Osteoblast (primary cell): Measurements from ENCODE around the gene NTN4. TPM values are rescaled to one million over a fixed set of nuclear protein-coding genes. Genes with fewer than 3 reads are reported as not detected.

ENCODE experiments used
- DNase-seq: peaks from one replicate; pipeline ENCODE4 v3.0.0; 2011; ENCODE audit warnings: low spot score, mixed read lengths; ENCODE audit not compliant: insufficient read length; ENCODE audit errors: missing footprints
- H2AFZ ChIP-seq: 2 replicates; pipeline ENCODE4 v1.6.0; 2011; ENCODE audit warnings: mild to moderate bottlenecking, low read length
- H3K27ac ChIP-seq: 2 replicates; pipeline ENCODE4 v1.5.1; 2011; ENCODE audit warnings: mild to moderate bottlenecking, low read depth, low read length, moderate library complexity
- H3K27me3 ChIP-seq: 2 replicates; pipeline ENCODE4 v1.6.0; 2012; ENCODE audit warnings: mild to moderate bottlenecking, control low read depth, inconsistent platforms, low read length, moderate library complexity; ENCODE audit not compliant: insufficient read depth
- H3K36me3 ChIP-seq: 2 replicates; pipeline ENCODE4 v1.5.1; 2011; ENCODE audit warnings: mild to moderate bottlenecking, low read length, control low read depth, moderate library complexity; ENCODE audit not compliant: insufficient read depth
- H3K4me1 ChIP-seq: 2 replicates; pipeline ENCODE4 v1.5.1; 2011; ENCODE audit warnings: mild to moderate bottlenecking, low read length, control low read depth, moderate library complexity; ENCODE audit not compliant: insufficient read depth
- H3K4me2 ChIP-seq: 2 replicates; pipeline ENCODE4 v1.6.0; 2011; ENCODE audit warnings: mild to moderate bottlenecking, low read length; ENCODE audit not compliant: insufficient read depth
- H3K4me3 ChIP-seq: fragments of 200-600 bp; sonication (generic); 3 replicates; pipeline ENCODE4 v1.5.1; 2012; ENCODE audit warnings: mild to moderate bottlenecking, low read length, inconsistent platforms; ENCODE audit not compliant: insufficient read depth
- H3K79me2 ChIP-seq: 2 replicates; pipeline ENCODE4 v1.6.0; 2012; ENCODE audit warnings: mild to moderate bottlenecking, low read length, control low read depth, inconsistent platforms; ENCODE audit not compliant: insufficient read depth
- H3K9me3 ChIP-seq: 2 replicates; pipeline ENCODE4 v1.5.1; 2011; ENCODE audit warnings: low read depth, low read length, control low read depth
- H4K20me1 ChIP-seq: 2 replicates; pipeline ENCODE4 v1.6.0; 2012; ENCODE audit warnings: mild to moderate bottlenecking, low read length, control low read depth; ENCODE audit not compliant: insufficient read depth
- total RNA-seq: library from RNA; depleted of rRNA; stranded (reverse); fragments of >200 nt; gene quantifications from 2 replicates; pipeline ENCODE4 v1.2.3, GENCODE V29; 2012
- TF ChIP-seq, protein P1 (sequence below): IDR thresholded peaks from 2 replicates; pipeline ENCODE4 v1.5.1; 2011; ENCODE audit warnings: mild to moderate bottlenecking, low read depth, low read length, moderate library complexity; ENCODE audit errors: extremely low read depth

Gene NTN4
- total RNA-seq, 1 donor = 47.8 TPM

GRCh38 chr12:95804291-95804690 lies 13.7 kb upstream of the NTN4 start:
- TF ChIP-seq, protein P1, sequence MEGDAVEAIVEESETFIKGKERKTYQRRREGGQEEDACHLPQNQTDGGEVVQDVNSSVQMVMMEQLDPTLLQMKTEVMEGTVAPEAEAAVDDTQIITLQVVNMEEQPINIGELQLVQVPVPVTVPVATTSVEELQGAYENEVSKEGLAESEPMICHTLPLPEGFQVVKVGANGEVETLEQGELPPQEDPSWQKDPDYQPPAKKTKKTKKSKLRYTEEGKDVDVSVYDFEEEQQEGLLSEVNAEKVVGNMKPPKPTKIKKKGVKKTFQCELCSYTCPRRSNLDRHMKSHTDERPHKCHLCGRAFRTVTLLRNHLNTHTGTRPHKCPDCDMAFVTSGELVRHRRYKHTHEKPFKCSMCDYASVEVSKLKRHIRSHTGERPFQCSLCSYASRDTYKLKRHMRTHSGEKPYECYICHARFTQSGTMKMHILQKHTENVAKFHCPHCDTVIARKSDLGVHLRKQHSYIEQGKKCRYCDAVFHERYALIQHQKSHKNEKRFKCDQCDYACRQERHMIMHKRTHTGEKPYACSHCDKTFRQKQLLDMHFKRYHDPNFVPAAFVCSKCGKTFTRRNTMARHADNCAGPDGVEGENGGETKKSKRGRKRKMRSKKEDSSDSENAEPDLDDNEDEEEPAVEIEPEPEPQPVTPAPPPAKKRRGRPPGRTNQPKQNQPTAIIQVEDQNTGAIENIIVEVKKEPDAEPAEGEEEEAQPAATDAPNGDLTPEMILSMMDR = no peak
- no peak overlapping the region for H2AFZ ChIP-seq
- no peak overlapping the region for H3K4me3 ChIP-seq
- H3K27me3 ChIP-seq = no peaks in the 10 kb centered on the region
- H3K4me1 ChIP-seq = peaks cover 25% of the 10 kb centered on the region
- H3K36me3 ChIP-seq = no peaks in the 10 kb centered on the region
- peak overlapping the region; percentile 99 for H3K27ac ChIP-seq
- no peak for DNase-seq
- no peak overlapping the region for H3K4me2 ChIP-seq
- no peaks in the 10 kb centered on the region for H3K9me3 ChIP-seq
- H4K20me1 ChIP-seq = no peaks in the 10 kb centered on the region
- H3K79me2 ChIP-seq = no peaks in the 10 kb centered on the region

- H3K36me3 ChIP-seq = no peaks in the 10 kb centered on the region
- H3K27me3 ChIP-seq = no peaks in the 10 kb centered on the region
- no peak for DNase-seq
- H3K4me3 ChIP-seq = no peak overlapping the region
- no peaks in the 10 kb centered on the region for H3K79me2 ChIP-seq
- peak overlapping the region; percentile 99 for H3K27ac ChIP-seq
- H3K4me1 ChIP-seq = peaks cover 25% of the 10 kb centered on the region
- TF ChIP-seq, protein P1 = no peak
- H3K4me2 ChIP-seq = no peak overlapping the region
- H3K9me3 ChIP-seq = no peaks in the 10 kb centered on the region
- no peaks in the 10 kb centered on the region for H4K20me1 ChIP-seq
- H2AFZ ChIP-seq = no peak overlapping the region
Observed at GRCh38 chr12:95803817-95804216, 13.3 kb upstream of the NTN4 start.

DNA sequence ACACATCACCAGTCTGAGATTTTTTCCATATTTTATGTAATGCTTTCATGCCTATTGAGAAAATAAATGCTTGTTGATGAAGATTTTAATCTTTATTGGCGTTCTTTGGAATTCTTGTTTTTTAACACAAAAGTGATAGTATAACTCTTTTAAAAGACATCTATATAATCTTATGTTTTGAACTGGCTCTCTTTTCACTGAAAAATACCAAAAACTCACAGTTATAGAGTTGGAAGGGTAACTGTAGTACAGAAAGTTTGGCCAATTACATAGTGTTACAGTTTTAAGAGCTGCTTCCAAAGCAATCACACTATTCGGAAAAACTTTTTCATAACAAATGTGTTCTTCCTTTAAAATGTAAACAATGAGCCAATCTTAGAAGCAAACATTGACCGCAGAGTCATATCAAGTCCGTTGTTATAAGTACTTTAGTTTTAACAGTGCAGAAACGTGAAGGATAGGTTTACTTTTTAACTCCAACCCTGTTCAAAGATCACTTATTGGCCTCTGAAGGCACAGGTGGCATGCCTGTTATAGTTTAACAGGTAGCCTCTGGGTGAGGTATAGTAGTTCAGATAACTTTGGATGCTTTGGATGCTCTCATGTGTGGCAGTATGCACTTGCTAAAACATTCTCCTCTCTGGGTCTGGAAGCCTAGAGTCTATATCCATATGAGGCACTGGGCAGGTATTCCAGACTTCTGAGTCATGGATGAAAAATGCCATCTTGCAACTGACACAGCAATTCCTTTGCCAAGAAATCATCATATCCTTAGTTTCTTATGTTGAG lies 12.1 kb upstream of the NTN4 start:
- Histone ChIP-seq H3K4me1 (peaks cover 25% of the 10 kb centered on the region), H3K4me2 (no peak overlapping the region)

DNA sequence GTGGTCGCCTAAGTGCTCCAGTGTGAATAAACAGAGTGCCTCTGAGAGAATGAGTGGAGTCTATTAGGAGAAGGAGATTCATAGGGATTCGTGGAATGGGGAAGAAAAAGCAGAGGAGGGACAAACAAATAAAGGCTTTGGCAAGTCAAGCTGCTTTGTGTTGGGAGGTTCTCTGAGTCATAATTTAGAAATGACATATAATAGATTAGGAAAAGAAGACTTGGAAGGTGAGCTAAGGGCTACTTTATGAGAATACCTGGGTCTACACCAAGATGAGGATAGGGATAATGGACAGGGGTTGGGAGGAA lies 6.4 kb upstream of the NTN4 start:
- Histone ChIP-seq H2AFZ (no peak overlapping the region), H3K9me3 (no peaks in the 10 kb centered on the region), H3K27ac (peak overlapping the region; percentile 26), H3K4me3 (no peak overlapping the region), H3K27me3 (no peaks in the 10 kb centered on the region), H3K4me1 (peaks cover 4% of the 10 kb centered on the region), H3K36me3 (no peaks in the 10 kb centered on the region), H4K20me1 (no peaks in the 10 kb centered on the region), H3K4me2 (no peak overlapping the region), H3K79me2 (no peaks in the 10 kb centered on the region)
- TF ChIP-seq, protein P1 = no peak
- DNase-seq = no peak

More for the DNA sequence above, 12.1 kb upstream of the NTN4 start:
- H3K36me3 ChIP-seq = no peaks in the 10 kb centered on the region
- H3K27ac ChIP-seq = peak overlapping the region; percentile 99
- no peak for DNase-seq
- H2AFZ ChIP-seq = no peak overlapping the region
- no peaks in the 10 kb centered on the region for H3K9me3 ChIP-seq
- no peaks in the 10 kb centered on the region for H4K20me1 ChIP-seq
- no peaks in the 10 kb centered on the region for H3K27me3 ChIP-seq
- no peak overlapping the region for H3K4me3 ChIP-seq
- TF ChIP-seq, protein P1 = no peak
- no peaks in the 10 kb centered on the region for H3K79me2 ChIP-seq
